ENCODE measurements around the gene FOSB.

GRCh38 chr19:45439190-45439568, 28.6 kb upstream of the FOSB start:
- TF ChIP-seq, protein P1, sequence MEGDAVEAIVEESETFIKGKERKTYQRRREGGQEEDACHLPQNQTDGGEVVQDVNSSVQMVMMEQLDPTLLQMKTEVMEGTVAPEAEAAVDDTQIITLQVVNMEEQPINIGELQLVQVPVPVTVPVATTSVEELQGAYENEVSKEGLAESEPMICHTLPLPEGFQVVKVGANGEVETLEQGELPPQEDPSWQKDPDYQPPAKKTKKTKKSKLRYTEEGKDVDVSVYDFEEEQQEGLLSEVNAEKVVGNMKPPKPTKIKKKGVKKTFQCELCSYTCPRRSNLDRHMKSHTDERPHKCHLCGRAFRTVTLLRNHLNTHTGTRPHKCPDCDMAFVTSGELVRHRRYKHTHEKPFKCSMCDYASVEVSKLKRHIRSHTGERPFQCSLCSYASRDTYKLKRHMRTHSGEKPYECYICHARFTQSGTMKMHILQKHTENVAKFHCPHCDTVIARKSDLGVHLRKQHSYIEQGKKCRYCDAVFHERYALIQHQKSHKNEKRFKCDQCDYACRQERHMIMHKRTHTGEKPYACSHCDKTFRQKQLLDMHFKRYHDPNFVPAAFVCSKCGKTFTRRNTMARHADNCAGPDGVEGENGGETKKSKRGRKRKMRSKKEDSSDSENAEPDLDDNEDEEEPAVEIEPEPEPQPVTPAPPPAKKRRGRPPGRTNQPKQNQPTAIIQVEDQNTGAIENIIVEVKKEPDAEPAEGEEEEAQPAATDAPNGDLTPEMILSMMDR (IDR thresholded peaks at IDR 0.05) = no peak
- TF ChIP-seq RCOR1 (IDR thresholded peaks at IDR 0.05; ENCODE audit: low read depth, low read length) (no peak), CEBPB (IDR thresholded peaks at IDR 0.05) (no peak), POLR2A (IDR thresholded peaks at IDR 0.05; ENCODE audit: low read length) (no peak), JUN (IDR thresholded peaks at IDR 0.05) (no peak), TFCP2L1 (CRISPR knock-in tag; IDR thresholded peaks at IDR 0.05) (no peak), POLR2AphosphoS2 (conservative IDR thresholded peaks at IDR 0.05; ENCODE audit: low read length) (no peak), ZFP36 (IDR thresholded peaks at IDR 0.05; ENCODE audit: borderline replicate concordance, partially characterized antibody) (no peak)
